Spinal cord (tissue), 10 donors: ENCODE measurements around the gene TMEM39B. TPM values are rescaled to one million over a fixed set of nuclear protein-coding genes. Genes with fewer than 3 reads are reported as not detected.
"Not testable (repeated sequence)": the region's sequence is repeated elsewhere in the genome, so short reads cannot be mapped to it uniquely, and the experiment has no call there.

Experiments
- DNase-seq, 6 donors: peaks; one replicate each; pipeline versions ENCODE4 v3.0.0 to v3.0.0-alpha.2; 2013 to 2015; ENCODE audit warnings: low spot score in 6 of 6, low read depth in 4 of 6
- H3K27ac ChIP-seq: one replicate; pipeline ENCODE4 v1.5.1; 2013; ENCODE audit warnings: low read depth, low read length, control low read depth
- H3K27me3 ChIP-seq: one replicate; pipeline ENCODE4 v1.6.1; 2013; ENCODE audit warnings: low read length; ENCODE audit not compliant: control insufficient read depth, insufficient read depth
- H3K36me3 ChIP-seq: one replicate; pipeline ENCODE4 v1.6.1; 2013; ENCODE audit warnings: low read length; ENCODE audit not compliant: control insufficient read depth, insufficient read depth
- H3K4me1 ChIP-seq: one replicate; pipeline ENCODE4 v1.6.1; 2013; ENCODE audit warnings: low read length; ENCODE audit not compliant: control insufficient read depth, insufficient read depth
- H3K4me3 ChIP-seq: one replicate; pipeline ENCODE4 v1.5.1; 2013; ENCODE audit warnings: low read depth, low read length, control low read depth
- H3K9me3 ChIP-seq: one replicate; pipeline ENCODE4 v1.6.1; 2013; ENCODE audit warnings: low read length; ENCODE audit not compliant: control insufficient read depth, insufficient read depth
- WGBS: methylation state at CpG from one replicate; pipeline ENCODE4 v1.1.5; 2013; ENCODE audit warnings: missing lambda C conversion rate; ENCODE audit not compliant: insufficient coverage; 5-methylcytosine and 5-hydroxymethylcytosine counted together
- polyA plus RNA-seq, 2 donors: library from polyadenylated mRNA; unstranded; fragments of 120-200 nt; gene quantifications; one replicate each; pipeline ENCODE4 v1.2.1, GENCODE V29; 2013; ENCODE audit not compliant: insufficient read length in 2 of 2
- small RNA-seq: library from RNA; depleted of rRNA; stranded (forward); fragments of <200 nt; gene quantifications from one replicate; pipeline ENCODE3, GENCODE V24; 2014; ENCODE audit warnings: low replicate concordance
- total RNA-seq, 2 donors: library from RNA; depleted of rRNA in 1 of 2; stranded (reverse); fragments of 120-200 nt in 1 of 2; fragments of >200 nt in 1 of 2; gene quantifications; one replicate each; pipeline versions ENCODE4 v1.2.3 to v1.2.4, GENCODE V29; 2013 to 2014
- donor health status: healthy.

TMEM39B gene
- total and polyA plus RNA-seq, 4 donors = 2.9 to 22.2 (median 12.6) TPM

DNA sequence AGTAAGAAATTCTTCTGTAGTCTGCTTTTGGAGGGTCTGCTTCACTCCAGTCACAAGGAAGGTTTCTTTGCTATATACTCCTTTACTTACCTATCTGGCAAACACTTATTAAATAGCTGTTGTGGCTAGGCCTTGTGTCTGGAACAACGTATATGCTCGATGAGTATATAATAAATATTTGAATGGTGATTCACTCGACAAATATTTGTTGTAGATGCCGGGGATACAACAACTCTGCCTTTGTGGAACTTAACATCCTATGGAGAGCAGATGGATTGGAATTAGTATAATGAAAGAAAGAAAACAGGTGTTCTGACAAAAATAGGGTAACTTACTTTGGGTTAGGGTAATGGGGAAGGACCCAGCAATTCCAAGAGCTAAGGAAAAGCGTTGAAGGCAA is 66.2 kb downstream of the TMEM39B start:
- Histone ChIP-seq H3K4me3 (no peak overlapping the region), H3K4me1 (peaks cover 12% of the 10 kb centered on the region)
- 88% methylated on average over 4 of the region's 5 CpGs for WGBS

GRCh38 chr1:32142446-32143301 is 69.9 kb downstream of the TMEM39B start:
- Histone ChIP-seq H3K4me1 (peaks cover 12% of the 10 kb centered on the region), H3K36me3 (no peaks in the 10 kb centered on the region), H3K9me3 (peaks cover 2% of the 10 kb centered on the region), H3K27ac (peak overlapping the region; percentile 66), H3K27me3 (no peaks in the 10 kb centered on the region), H3K4me3 (no peak overlapping the region)
- 48% methylated on average over 2 of the region's 6 CpGs for WGBS
- DNase-seq = peak in 5 of 6 donors; percentile 19 to 79 (median 38)

More for the DNA sequence above, 66.2 kb downstream of the TMEM39B start:
- Histone ChIP-seq H3K27ac (no peak overlapping the region), H3K9me3 (no peaks in the 10 kb centered on the region), H3K27me3 (no peaks in the 10 kb centered on the region), H3K36me3 (no peaks in the 10 kb centered on the region)
- DNase-seq = no peak

DNA sequence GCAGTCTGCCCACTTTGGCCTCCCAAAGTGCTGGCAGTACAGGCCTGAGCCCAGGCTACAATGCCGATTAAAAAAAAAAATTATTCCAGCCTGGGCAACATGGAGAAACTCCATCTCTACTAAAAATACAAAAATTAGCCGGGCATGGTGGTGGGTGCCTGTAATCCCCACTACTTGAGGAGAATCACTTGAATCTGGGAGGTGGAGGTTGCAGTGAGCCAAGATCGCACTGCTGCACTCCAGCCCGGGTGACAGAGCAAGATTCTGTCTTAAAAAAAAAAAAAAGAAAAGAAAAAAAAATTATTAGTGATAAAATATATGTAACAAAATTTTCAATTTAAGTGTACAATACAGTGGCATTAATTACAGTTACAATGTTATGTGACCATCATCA is 70.6 kb downstream of the TMEM39B start:
- H3K9me3 ChIP-seq, H3K27me3 ChIP-seq, DNase-seq, H3K4me3 ChIP-seq, H3K36me3 ChIP-seq: not testable (repeated sequence)
- Histone ChIP-seq H3K27ac (peak overlapping the region; percentile 66), H3K4me1 (peaks cover 12% of the 10 kb centered on the region)
- WGBS = no CpG with 5 or more reads among the region's 4 CpGs

- no peak overlapping the region for H3K27ac ChIP-seq
- H3K9me3 ChIP-seq = peaks cover 2% of the 10 kb centered on the region
- peaks cover 3% of the 10 kb centered on the region for H3K36me3 ChIP-seq
- no peaks in the 10 kb centered on the region for H3K27me3 ChIP-seq
- H3K4me3 ChIP-seq = no peak overlapping the region
- no peak for DNase-seq
- whole genome bisulfite sequencing = no CpG with 5 or more reads among the region's 3 CpGs
- H3K4me1 ChIP-seq = peaks cover 12% of the 10 kb centered on the region
These were observed 71.3 kb downstream of the TMEM39B start for GRCh38 chr1:32144033-32144432.

DNA sequence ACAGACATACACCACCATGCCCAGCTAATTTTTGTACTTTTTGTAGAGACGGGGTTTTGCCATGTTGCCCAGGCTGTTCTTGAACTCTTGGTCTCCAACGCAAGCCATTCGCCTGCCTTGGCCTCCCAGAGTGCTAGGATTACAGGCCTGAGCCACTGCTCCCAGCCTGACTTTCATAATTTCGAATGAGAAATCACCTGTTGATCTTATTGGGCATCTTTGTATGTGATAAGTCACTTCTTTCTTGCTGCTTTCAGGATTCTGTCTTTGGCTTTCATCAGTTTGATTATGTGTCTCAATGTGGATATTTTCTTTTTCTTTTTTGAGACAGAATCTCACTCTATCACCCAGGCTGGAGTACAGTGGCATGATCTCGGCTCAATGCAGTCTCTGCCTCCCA is 75.1 kb downstream of the TMEM39B start:
- not testable (repeated sequence) for H3K27me3 ChIP-seq, H3K27ac ChIP-seq, H3K36me3 ChIP-seq, H3K9me3 ChIP-seq, DNase-seq, H3K4me3 ChIP-seq
- H3K4me1 ChIP-seq = peaks cover 14% of the 10 kb centered on the region
- WGBS = 100% methylated on average over 4 of the region's 5 CpGs

DNA sequence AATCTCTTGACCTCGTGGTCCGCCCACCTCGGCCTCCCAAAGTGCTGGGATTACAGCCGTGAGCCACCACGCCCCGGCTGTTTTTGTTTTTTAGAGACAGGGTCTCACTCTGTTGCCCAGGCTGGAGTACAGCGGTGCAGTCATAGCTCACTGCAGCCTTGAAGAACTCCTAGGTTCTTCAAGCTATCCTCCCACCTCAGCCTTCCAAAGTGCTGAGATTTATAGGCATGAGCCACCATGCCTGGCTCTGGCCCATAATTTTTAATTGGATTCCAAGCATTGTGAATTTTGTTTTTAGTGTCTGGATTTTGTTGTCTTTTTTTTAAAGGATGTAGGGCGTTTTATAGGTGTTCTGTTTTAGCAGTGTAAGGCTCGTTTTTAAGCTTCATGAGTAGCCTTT is 78.1 kb downstream of the TMEM39B start:
- H3K36me3 ChIP-seq = peaks cover 13% of the 10 kb centered on the region
- no peak overlapping the region for H3K4me3 ChIP-seq
- peaks cover 2% of the 10 kb centered on the region for H3K9me3 ChIP-seq
- H3K27ac ChIP-seq = peak overlapping the region; percentile 52
- no peak for DNase-seq
- H3K4me1 ChIP-seq = peaks cover 8% of the 10 kb centered on the region
- no peaks in the 10 kb centered on the region for H3K27me3 ChIP-seq
- 94% methylated on average over 5 of the region's 9 CpGs for WGBS

DNA sequence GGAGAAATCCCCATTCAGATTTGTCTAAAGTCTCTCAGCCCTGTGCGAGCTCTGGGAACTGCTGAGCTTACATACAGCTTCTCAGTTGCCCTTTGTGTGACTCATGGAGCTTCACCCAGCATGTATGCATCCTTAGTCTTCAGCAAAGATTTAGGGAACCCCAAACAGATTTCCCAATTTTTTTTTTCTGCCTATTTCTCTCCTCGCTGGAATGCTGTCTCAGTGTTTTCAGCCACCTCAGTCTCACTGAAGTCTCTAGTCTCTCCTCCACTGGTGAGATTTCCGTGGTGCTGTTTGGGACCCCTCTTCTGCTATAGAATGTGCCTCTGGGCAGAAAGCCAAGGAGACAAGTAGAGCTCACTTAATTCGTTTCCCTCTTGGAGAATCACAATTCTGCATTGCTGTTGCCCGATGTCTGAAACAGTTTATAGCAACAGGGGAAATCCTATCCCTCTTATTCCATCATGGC is 78.6 kb downstream of the TMEM39B start:
- Histone ChIP-seq H3K9me3 (peaks cover 2% of the 10 kb centered on the region), H3K27ac (peak overlapping the region; percentile 52), H3K27me3 (no peaks in the 10 kb centered on the region), H3K4me3 (no peak overlapping the region), H3K36me3 (peaks cover 15% of the 10 kb centered on the region), H3K4me1 (peaks cover 8% of the 10 kb centered on the region)
- peak; percentile 31 to 89 (median 54) for DNase-seq
- WGBS = 32% methylated on average over 3 of the region's 5 CpGs

Small RNAs within 50 kb of the gene (small RNA-seq; reads per million reads assigned to genes)
- not detected for gene MIR5585
- gene RF00017 = not detected

Other genes with a start within 250 kb of the TMEM39B start
- gene PTP4A2, start 134.6 kb upstream of the TMEM39B start, total RNA-seq = 100 to 1,000 TPM; 248 to 326 TPM
- 100 to 1,000 TPM; 149 to 185 TPM for gene PTP4A2, start 134.6 kb upstream of the TMEM39B start, polyA plus RNA-seq
- gene KHDRBS1, start 59.1 kb upstream of the TMEM39B start, total RNA-seq = 10 to 100 TPM; 83.9 to 84.7 TPM
- gene KHDRBS1, start 59.1 kb upstream of the TMEM39B start, polyA plus RNA-seq = 100 to 1,000 TPM; 153 to 188 TPM
- gene KPNA6, start 35.1 kb downstream of the TMEM39B start, total RNA-seq = 10 to 100 TPM; 37.1 to 39.1 TPM
- 10 to 100 TPM; 29.6 to 30.2 TPM for gene KPNA6, start 35.1 kb downstream of the TMEM39B start, polyA plus RNA-seq
- gene TXLNA, start 106.7 kb downstream of the TMEM39B start, total RNA-seq = 10 to 100 TPM; 31.8 to 52.0 TPM
- 10 to 100 TPM; 29.3 to 34.6 TPM for gene TXLNA, start 106.7 kb downstream of the TMEM39B start, polyA plus RNA-seq
- 10 to 100 TPM; 23.6 to 56.4 TPM for gene CCDC28B, start 127.7 kb downstream of the TMEM39B start, total RNA-seq
- gene CCDC28B, start 127.7 kb downstream of the TMEM39B start, polyA plus RNA-seq = 10 to 100 TPM; 79.1 to 82.2 TPM
- 1 to 10 TPM; 3.3 to 6.4 TPM for gene IQCC, start 132.7 kb downstream of the TMEM39B start, total RNA-seq
- 1 to 10 TPM; 6.5 to 8.7 TPM for gene IQCC, start 132.7 kb downstream of the TMEM39B start, polyA plus RNA-seq
- under 1 TPM in 1 of 2 donors, not detected in 1; 0.28 TPM for gene DCDC2B, start 136.2 kb downstream of the TMEM39B start, total RNA-seq
- gene DCDC2B, start 136.2 kb downstream of the TMEM39B start, polyA plus RNA-seq = 1 to 10 TPM in 1 of 2 donors, under 1 TPM in 1; 0.82 to 2.6 TPM
- gene TMEM234, start 149.4 kb downstream of the TMEM39B start, total RNA-seq = 10 to 100 TPM; 15.3 to 27.4 TPM
- gene TMEM234, start 149.4 kb downstream of the TMEM39B start, polyA plus RNA-seq = 10 to 100 TPM; 20.2 to 25.8 TPM
- gene EIF3I, start 149.5 kb downstream of the TMEM39B start, total RNA-seq = 100 to 1,000 TPM in 1 of 2 donors, 10 to 100 TPM in 1; 94.9 to 185 TPM
- gene EIF3I, start 149.5 kb downstream of the TMEM39B start, polyA plus RNA-seq = 100 to 1,000 TPM; 162 to 171 TPM
- gene FAM167B, start 174.3 kb downstream of the TMEM39B start, total RNA-seq = 1 to 10 TPM in 1 of 2 donors, under 1 TPM in 1; 0.69 to 1.5 TPM
- 1 to 10 TPM; 2.7 to 3.1 TPM for gene FAM167B, start 174.3 kb downstream of the TMEM39B start, polyA plus RNA-seq
- gene LCK, start 178.3 kb downstream of the TMEM39B start, total RNA-seq = under 1 TPM; 0.22 to 0.50 TPM
- gene LCK, start 178.3 kb downstream of the TMEM39B start, polyA plus RNA-seq = under 1 TPM; 0.27 to 0.41 TPM
- gene HDAC1, start 219.1 kb downstream of the TMEM39B start, total RNA-seq = 10 to 100 TPM; 37.2 to 68.2 TPM
- gene HDAC1, start 219.1 kb downstream of the TMEM39B start, polyA plus RNA-seq = 10 to 100 TPM; 66.3 to 79.3 TPM